HG02884 (cell line): ENCODE results near the gene FAM177B.

Source experiments
- ATAC-seq: cut with Tn5 transposase; IDR thresholded peaks from one replicate; pipeline ENCODE4 v1.9.1; 2021; ENCODE audit warnings: mild to moderate bottlenecking, moderate library complexity; ENCODE audit not compliant: unreplicated experiment

The FAM177B gene

DNA sequence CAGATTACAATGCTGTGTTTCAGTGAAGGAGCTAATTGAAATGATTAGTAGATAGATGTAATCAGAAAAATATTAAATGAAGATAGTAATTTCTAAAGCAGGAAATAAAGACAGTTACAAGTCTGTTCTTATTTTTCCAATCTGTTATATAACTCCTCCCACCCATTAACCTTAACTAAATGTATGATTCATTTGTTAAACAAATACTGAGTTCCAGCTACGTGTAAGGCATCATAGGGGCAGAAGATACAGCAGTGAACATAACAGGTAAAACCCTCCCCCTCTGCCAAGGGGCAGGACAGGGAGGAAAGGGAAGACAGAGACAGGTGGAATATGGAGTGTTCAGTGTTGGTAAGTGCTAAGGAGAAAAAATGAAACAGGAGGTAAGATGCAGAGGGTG is at the start of gene FAM177B:
Gene FAM177B (plus strand): TSS at position 231 of the 400 bp plus-strand sequence. CDS start 9,344 bp downstream, outside the sequence.
- no peak for ATAC-seq

DNA sequence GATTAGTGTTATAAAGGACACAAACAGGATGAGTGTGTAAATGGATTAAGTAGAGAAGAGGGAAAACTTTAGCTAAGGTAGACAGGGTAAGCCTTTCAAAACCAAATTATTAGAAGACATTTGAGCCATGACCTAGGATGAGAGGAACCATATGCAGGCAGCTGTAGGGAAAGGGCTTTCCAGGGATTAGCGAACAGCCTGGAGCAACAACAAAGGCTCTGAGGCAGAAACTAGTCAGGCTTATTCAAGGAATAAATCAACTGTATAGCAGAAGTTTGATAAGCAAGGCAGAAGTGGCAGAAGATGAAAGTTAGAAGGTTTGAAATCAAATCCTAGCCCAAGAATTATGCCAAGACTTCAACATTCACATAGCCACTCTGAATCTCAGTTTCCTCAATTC is 46.0 kb upstream of the FAM177B start:
- ATAC-seq = no peak

DNA sequence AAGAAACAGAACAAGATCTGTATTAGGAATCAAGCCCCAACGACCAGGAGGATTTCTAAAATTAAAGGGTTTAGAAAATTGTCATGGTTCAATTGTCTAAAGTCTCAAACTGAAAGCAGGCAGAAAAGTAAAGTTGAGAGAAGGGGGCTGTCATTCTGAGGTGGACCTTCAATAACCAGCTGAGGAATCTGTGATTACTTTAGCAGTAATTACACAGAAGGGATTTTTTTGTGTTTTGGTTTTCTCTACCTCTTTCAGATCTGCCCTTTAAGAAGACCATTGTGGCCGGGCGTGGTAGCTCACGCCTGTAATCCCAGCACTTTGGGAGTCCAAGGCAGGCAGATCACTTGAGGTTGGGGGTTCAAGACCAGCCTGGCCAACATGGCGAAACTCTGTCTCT is 42.1 kb upstream of the FAM177B start:
- no peak for ATAC-seq

DNA sequence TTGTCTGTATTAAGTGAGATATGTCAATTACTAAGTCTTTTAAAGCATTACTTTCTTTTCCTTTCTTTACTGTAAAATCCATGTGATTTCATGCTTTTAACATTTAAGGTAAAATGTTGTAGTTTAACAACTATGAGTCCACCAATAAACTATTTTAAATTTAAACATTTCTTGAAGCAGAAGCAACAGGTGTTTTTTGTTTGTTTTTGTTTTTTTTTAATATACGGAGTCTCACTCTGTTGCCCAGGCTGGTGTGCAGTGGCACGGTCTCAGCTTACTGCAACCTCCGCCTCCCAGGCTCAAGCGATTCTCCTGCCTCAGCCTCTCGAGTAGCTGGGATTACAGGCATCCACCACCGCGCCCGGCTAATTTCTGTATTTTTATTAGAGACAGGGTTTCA is 40.3 kb upstream of the FAM177B start:
- ATAC-seq = no peak

DNA sequence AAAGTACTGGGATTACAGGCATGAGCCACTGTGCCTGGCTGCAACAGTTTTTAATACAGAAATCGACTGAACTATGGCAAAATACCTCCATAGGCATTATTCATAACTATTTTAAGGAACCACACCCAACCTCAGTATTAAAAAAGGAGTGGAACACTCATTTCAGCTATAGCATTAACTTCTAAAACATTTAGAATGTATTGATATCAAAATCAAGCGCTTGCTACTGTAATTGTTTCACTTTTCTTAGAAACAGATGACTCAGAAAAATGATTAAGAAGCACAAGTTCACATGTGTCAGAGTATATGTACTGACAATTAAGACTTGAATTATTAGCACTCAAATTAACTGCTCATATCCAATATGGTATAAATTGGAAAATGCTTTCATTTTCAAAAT is 39.8 kb upstream of the FAM177B start:
- ATAC-seq = no peak

DNA sequence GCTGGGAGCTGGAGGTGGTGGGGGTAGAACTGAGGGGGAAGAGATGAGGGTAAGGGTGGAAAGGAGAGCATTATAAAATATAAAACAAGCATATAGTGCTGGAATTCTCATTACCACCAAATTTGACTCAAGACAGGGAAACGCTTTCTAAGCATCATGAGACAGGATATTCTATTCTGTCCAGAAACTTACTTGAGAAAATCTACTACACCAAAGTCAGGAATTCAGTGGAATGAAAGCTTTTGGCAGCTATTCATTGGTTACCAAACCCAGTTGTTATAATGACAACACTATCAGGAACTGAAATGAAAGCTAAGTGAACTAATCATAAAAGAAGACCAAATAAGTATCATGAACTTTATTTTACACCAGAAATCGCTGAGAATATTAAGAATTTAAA is 39.2 kb upstream of the FAM177B start:
- no peak for ATAC-seq

GRCh38 chr1:222702210-222702609 is 34.8 kb upstream of the FAM177B start:
- ATAC-seq = no peak

DNA sequence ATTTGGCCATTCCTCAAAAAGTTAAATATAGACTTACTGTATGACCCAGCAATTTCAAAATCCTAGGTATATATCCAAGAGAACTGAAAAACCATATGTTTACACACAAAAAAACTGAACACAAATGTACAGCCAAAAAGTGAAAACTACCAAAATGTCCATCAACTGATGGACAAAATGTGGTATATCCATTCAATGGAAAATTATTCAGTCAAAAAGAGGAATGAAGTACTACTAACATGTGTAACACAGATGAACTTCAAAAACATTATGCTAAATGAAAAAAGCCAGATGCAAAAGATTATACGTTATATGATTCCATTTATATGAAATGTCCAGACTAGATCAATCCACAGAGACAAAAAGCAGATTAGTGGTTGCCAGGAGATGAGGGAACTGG is 32.7 kb upstream of the FAM177B start:
- ATAC-seq = no peak

DNA sequence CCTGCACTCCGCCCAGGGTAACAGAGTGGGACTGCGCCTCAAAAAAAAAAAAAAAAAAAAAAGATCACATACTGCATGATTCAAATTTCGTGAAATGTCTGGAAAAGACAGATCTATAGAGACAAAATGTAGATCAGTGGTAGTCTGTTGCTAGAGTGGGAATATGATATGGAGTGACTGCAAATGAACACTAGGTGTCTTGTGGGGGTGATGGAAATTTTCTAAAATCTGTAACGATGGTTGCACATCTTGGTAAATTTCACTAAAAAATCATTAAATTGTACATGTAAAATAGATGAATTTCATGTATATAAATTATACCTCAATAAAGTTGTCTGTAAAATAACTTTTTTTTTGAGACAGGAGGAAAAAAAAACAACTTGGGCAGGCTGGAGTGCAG is 30.2 kb upstream of the FAM177B start:
- ATAC-seq = no peak

DNA sequence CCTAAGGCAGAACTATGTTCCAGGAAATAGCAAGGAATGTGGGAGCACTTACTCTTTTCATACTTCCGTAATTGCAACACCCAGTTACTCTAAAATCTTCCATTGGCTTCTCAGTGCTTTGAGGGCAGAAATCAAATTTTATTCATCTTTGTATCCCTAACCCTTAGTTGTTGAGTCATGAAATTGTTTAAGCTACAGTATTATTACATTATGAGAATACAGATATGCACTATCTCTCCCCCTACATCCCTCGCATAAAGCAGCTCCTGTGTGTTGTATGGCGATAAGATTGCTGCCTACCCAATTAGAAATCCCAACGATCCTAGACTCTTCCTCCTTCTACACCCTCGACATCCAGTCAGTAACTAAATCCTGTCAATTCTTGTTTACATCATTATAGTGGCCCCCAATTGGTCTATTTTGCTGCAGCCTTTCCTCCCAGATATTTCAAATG is 27.3 kb upstream of the FAM177B start:
- no peak for ATAC-seq

- peak; percentile 32 for ATAC-seq
Observed at GRCh38 chr1:222711319-222712252, 25.4 kb upstream of the FAM177B start.

GRCh38 chr1:222712253-222713090 is 24.5 kb upstream of the FAM177B start, which contains the start of the genes AIDA and BROX:
Gene AIDA, minus strand, starts transcription at chr1:222712491. Its CDS starts 174 bp downstream, at chr1:222712317.
Gene BROX, plus strand, starts transcription at chr1:222712564. Its CDS starts 3,136 bp downstream, at chr1:222715700.
- peak; percentile 72 for ATAC-seq

- ATAC-seq = peak; percentile 49
Observed at GRCh38 chr1:222713091-222713961, 23.7 kb upstream of the FAM177B start.

DNA sequence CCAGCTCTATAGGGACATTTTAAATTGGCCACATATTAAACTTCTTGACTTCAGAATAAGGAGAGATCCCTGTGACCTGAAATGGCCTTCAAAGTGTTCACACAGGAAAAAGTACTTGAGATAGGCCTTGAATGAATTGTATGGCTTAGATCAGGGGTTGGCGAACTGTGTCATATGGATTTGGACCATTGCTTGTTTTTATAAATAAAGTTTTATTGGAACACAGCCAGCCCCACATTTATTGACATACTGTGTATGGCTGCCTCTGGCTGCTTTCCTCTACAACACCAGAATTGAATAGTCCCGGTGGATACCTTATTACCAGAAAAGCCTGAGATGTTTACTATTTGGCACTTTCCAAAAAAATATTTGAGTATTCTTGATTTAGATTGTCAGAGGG is 20.6 kb upstream of the FAM177B start:
- ATAC-seq = no peak

GRCh38 chr1:222728746-222729145 is 8.3 kb upstream of the FAM177B start:
- ATAC-seq = no peak

GRCh38 chr1:222730866-222731265 is 6.1 kb upstream of the FAM177B start:
- ATAC-seq = no peak

DNA sequence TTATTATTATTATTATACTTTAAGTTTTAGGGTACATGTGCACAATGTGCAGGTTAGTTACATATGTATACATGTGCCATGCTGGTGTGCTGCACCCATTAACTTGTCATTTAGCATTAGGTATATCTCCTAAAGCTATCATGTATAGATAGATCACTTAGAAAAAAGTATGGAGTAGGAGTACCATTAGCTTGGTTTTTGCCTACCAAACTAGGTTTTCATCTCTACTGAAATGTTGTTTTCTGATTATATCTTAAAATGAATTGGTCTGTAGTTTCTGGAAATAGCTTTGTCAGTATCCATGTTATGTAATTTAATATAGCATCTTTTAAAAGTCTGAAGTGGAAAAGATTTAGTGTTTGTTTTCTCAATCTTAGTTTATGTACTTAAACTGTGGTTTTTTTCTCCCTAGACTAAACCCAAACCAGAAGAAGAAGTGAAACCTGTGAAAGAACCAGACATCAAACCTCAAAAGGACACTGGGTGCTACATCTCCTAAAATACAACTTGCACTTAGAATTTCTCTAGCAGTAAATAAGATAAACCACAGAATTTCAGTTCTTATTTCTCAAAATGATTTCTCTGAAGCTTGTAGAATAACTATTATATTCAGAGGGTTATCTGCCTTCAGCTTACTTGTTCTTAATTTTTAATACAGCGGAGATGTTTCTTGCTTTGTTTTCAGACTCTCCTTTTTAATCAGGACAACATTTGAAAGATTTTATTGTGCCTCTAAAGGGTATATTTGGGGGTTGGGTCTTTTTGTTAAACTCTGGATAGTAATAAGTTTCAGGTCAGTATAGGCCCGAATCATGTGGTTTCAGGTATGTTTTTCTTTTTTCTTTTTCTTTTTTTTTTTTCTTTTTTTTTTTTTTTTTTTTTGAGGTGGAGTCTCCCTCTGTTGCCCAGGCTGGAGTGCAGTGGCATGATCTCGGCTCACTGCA is 4.5 kb upstream of the FAM177B start:
- ATAC-seq = peak; percentile 98

- no peak for ATAC-seq
Observed at GRCh38 chr1:222734740-222735139, 2.3 kb upstream of the FAM177B start.

DNA sequence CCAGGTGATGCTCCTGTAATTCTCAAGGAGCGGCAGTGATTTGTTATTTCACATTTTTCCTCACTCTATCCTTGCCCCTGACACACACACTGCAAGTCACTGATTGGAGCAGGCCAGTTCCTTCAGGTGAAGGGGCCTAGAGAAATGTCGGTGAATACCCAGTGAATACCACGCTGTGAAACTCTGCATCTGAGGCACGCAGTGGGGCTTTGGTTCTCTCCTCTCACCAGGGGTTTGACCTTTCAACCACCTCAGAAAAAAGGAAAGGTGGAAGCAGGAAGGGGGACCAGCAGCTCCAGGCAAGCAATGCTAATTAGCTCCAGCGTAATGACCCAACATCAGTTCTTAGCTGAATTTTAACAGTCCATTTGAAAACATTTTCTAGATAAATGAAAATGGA is 532 bp upstream of the FAM177B start:
- ATAC-seq = no peak
